GM19240 (cell line): ENCODE measurements around the gene TBX10.
A peak's percentile ranks its signal among the peaks of the same experiment; 100 is the strongest.
"Not testable (repeated sequence)": the region's sequence is repeated elsewhere in the genome, so short reads cannot be mapped to it uniquely, and the experiment has no call there.

Experiments used
- DNase-seq: peaks from one replicate; pipeline ENCODE4 v3.0.0; 2011; ENCODE audit warnings: low spot score; ENCODE audit not compliant: insufficient read length

The TBX10 gene

GRCh38 chr11:67604119-67604518 is 35.4 kb downstream of the TBX10 start:
- DNase-seq: not testable (repeated sequence)

GRCh38 chr11:67601098-67601497 is 38.5 kb downstream of the TBX10 start:
- DNase-seq: no peak

GRCh38 chr11:67600324-67601029 is 39.1 kb downstream of the TBX10 start:
- DNase-seq: no peak

- DNase-seq: no peak
Measured at GRCh38 chr11:67599149-67599548, 40.4 kb downstream of the TBX10 start.

- DNase-seq: not testable (repeated sequence)
Measured at GRCh38 chr11:67597963-67598362, 41.6 kb downstream of the TBX10 start.

- not testable (repeated sequence) for DNase-seq
Measured at GRCh38 chr11:67597458-67597857, 42.1 kb downstream of the TBX10 start.

GRCh38 chr11:67596753-67597300 is 42.7 kb downstream of the TBX10 start:
- DNase-seq: no peak

GRCh38 chr11:67594480-67594879 is 45.1 kb downstream of the TBX10 start:
- DNase-seq: no peak

GRCh38 chr11:67593565-67593905 is 46.0 kb downstream of the TBX10 start:
- DNase-seq: no peak

GRCh38 chr11:67592880-67593564 is 46.5 kb downstream of the TBX10 start:
- DNase-seq: no peak

- not testable (repeated sequence) for DNase-seq
Measured at GRCh38 chr11:67588899-67589415, 50.6 kb downstream of the TBX10 start.

- no peak for DNase-seq
Measured at GRCh38 chr11:67588136-67588503, 51.4 kb downstream of the TBX10 start.

GRCh38 chr11:67586568-67587250 is 52.9 kb downstream of the TBX10 start:
- DNase-seq: no peak

GRCh38 chr11:67585911-67586310 is 53.7 kb downstream of the TBX10 start:
- no peak for DNase-seq

- no peak for DNase-seq
Measured at GRCh38 chr11:67584881-67585873, 54.4 kb downstream of the TBX10 start.

- DNase-seq: no peak
Measured at GRCh38 chr11:67584205-67584880, 55.2 kb downstream of the TBX10 start.

GRCh38 chr11:67583247-67584204 is 56.0 kb downstream of the TBX10 start, which contains the start of gene GSTP1:
TSS of gene GSTP1 (plus strand) at chr11:67583812. CDS start at chr11:67583844, 32 bp downstream.
- DNase-seq: peak; percentile 68

GRCh38 chr11:67582011-67582410 is 57.6 kb downstream of the TBX10 start:
- no peak for DNase-seq

GRCh38 chr11:67581469-67581868 is 58.1 kb downstream of the TBX10 start:
- DNase-seq: no peak
